ENCODE measurements around the gene TNFRSF8. TPM values are rescaled to one million over a fixed set of nuclear protein-coding genes. Genes with fewer than 3 reads are reported as not detected.

TNFRSF8 gene
- total RNA-seq, 2 donors from 2014 or later = 0.20 to 0.34 TPM

DNA sequence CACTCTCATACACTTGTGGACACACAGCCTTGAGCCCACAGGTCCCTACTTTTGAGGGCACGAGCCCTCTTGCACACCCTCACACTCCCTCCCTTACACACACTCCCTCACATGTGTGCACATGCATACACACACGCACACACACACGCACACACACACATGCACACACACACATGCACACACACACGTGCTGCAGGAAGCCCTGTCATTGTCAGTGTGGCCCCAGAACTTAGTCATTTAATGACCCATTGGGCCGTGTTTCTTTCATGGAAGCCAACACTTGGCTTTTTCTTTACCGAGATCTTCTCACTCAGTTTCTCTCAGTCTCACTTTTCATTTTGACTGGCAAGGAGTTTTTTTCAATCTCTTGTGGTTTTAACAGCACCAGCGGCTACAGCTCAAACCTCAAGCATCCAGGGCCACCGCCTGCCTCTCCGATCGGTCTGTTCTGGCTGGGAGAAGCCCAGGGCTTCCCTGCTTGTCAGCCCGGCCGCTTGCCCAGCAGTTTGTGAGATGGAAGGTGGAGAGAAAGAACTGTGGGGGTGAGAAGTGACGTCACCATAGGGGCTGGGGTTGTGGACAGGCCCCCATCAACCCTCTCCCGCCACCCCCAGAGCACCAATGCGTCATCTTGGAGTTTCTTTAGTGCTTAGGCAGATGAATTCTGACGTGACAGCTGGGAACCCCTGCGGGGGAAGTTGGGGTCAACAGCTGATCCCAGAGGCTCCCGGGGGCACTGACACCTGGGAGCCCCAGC is 15.8 kb upstream of the TNFRSF8 start:
- peak in 1 of 3 donors; percentile 15 for DNase-seq
- Mint-ChIP-seq H3K27me3 (peaks cover 2% of the 10 kb centered on the region), H3K4me1 (peaks cover 3% of the 10 kb centered on the region), H3K27ac (no peak overlapping the region), H3K4me3 (no peak overlapping the region), H3K36me3 (ENCODE audit: low read depth) (no peaks in the 10 kb centered on the region)
- no peaks in the 10 kb centered on the region for H3K9me3 ChIP-seq (ENCODE audit: control insufficient read depth, low read length, poor library complexity, severe bottlenecking)
- ATAC-seq = peak; percentile 77

- no peak for DNase-seq
- H3K27me3 Mint-ChIP-seq = peaks cover 9% of the 10 kb centered on the region
- no peak for ATAC-seq
- no peaks in the 10 kb centered on the region for H3K9me3 ChIP-seq (ENCODE audit: control insufficient read depth, low read length, poor library complexity, severe bottlenecking)
- no peak overlapping the region for H3K27ac Mint-ChIP-seq
- H3K4me1 Mint-ChIP-seq = peaks cover 8% of the 10 kb centered on the region
- H3K36me3 Mint-ChIP-seq (ENCODE audit: low read depth) = no peaks in the 10 kb centered on the region
- no peak overlapping the region for H3K4me3 Mint-ChIP-seq
Observed at GRCh38 chr1:12048372-12048771, 14.7 kb upstream of the TNFRSF8 start.

GRCh38 chr1:12049616-12050015 is 13.5 kb upstream of the TNFRSF8 start:
- no peaks in the 10 kb centered on the region for H3K9me3 ChIP-seq (ENCODE audit: control insufficient read depth, low read length, poor library complexity, severe bottlenecking)
- H3K4me3 Mint-ChIP-seq = no peak overlapping the region
- no peak overlapping the region for H3K27ac Mint-ChIP-seq
- ATAC-seq (no peak), DNase-seq (no peak)
- peaks cover 8% of the 10 kb centered on the region for H3K4me1 Mint-ChIP-seq
- no peaks in the 10 kb centered on the region for H3K36me3 Mint-ChIP-seq (ENCODE audit: low read depth)
- H3K27me3 Mint-ChIP-seq = peaks cover 9% of the 10 kb centered on the region

- no peak overlapping the region for H3K27ac Mint-ChIP-seq
- H3K9me3 ChIP-seq (ENCODE audit: control insufficient read depth, low read length, poor library complexity, severe bottlenecking) = no peaks in the 10 kb centered on the region
- H3K36me3 Mint-ChIP-seq (ENCODE audit: low read depth) = peaks cover 1% of the 10 kb centered on the region
- H3K27me3 Mint-ChIP-seq = peaks cover 10% of the 10 kb centered on the region
- no peak for DNase-seq
- no peak for ATAC-seq
- peaks cover 8% of the 10 kb centered on the region for H3K4me1 Mint-ChIP-seq
- no peak overlapping the region for H3K4me3 Mint-ChIP-seq
Observed at GRCh38 chr1:12051361-12051760, 11.7 kb upstream of the TNFRSF8 start.

DNA sequence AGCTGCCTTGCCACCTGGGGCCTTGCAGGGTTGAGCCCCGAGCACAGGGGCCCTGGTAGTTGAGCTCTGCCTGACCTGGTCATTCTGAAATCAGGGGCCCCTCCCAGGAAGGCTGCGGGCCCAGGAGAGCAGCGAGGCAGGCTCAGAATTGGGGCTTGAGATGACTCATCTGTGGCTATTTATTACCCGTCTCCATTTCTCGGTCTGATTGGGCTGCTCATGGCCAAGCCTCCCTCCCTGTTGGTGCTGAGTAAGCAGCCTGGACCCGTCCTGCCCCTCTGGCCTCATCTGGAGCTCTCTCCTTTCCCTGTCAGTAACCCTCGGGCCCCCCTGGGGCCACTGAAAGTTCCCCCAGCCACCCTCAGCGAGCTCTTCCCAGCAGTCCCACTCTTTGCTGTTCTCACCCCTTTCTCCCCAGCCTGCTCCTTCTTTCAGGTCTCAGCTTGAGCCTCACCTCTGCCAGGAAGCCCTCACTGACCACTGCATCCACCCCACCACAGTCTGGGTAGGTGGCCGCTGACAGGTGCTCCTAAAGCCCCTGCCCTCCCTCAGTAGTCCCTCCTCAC is 11.0 kb upstream of the TNFRSF8 start:
- Mint-ChIP-seq H3K4me1 (peaks cover 8% of the 10 kb centered on the region), H3K27ac (peak overlapping the region; percentile 54)
- peak; percentile 37 for ATAC-seq

GRCh38 chr1:12052997-12053686 is 10.0 kb upstream of the TNFRSF8 start:
- H3K27ac Mint-ChIP-seq = peak overlapping the region; percentile 54
- no peak overlapping the region for H3K4me3 Mint-ChIP-seq
- ATAC-seq = no peak
- peaks cover 8% of the 10 kb centered on the region for H3K4me1 Mint-ChIP-seq
- DNase-seq = no peak
- H3K36me3 Mint-ChIP-seq (ENCODE audit: low read depth) = peaks cover 2% of the 10 kb centered on the region
- H3K27me3 Mint-ChIP-seq = peaks cover 19% of the 10 kb centered on the region
- H3K9me3 ChIP-seq (ENCODE audit: control insufficient read depth, low read length, poor library complexity, severe bottlenecking) = no peaks in the 10 kb centered on the region

More for the DNA sequence above, 11.0 kb upstream of the TNFRSF8 start:
- Mint-ChIP-seq H3K36me3 (ENCODE audit: low read depth) (peaks cover 2% of the 10 kb centered on the region), H3K27me3 (peaks cover 16% of the 10 kb centered on the region), H3K4me3 (peak overlapping the region; percentile 12)
- DNase-seq = no peak
- no peaks in the 10 kb centered on the region for H3K9me3 ChIP-seq (ENCODE audit: control insufficient read depth, low read length, poor library complexity, severe bottlenecking)

GRCh38 chr1:12053752-12054548 is 9.2 kb upstream of the TNFRSF8 start:
- no peaks in the 10 kb centered on the region for H3K9me3 ChIP-seq (ENCODE audit: control insufficient read depth, low read length, poor library complexity, severe bottlenecking)
- Mint-ChIP-seq H3K27me3 (peaks cover 19% of the 10 kb centered on the region), H3K27ac (no peak overlapping the region), H3K36me3 (ENCODE audit: low read depth) (peaks cover 2% of the 10 kb centered on the region), H3K4me1 (peaks cover 8% of the 10 kb centered on the region), H3K4me3 (no peak overlapping the region)
- DNase-seq (no peak), ATAC-seq (no peak)

GRCh38 chr1:12055259-12055658 is 7.8 kb upstream of the TNFRSF8 start:
- ATAC-seq (no peak), DNase-seq (no peak)
- no peaks in the 10 kb centered on the region for H3K9me3 ChIP-seq (ENCODE audit: control insufficient read depth, low read length, poor library complexity, severe bottlenecking)
- Mint-ChIP-seq H3K27me3 (peaks cover 27% of the 10 kb centered on the region), H3K27ac (no peak overlapping the region), H3K36me3 (ENCODE audit: low read depth) (peaks cover 2% of the 10 kb centered on the region), H3K4me3 (no peak overlapping the region), H3K4me1 (peaks cover 15% of the 10 kb centered on the region)

DNA sequence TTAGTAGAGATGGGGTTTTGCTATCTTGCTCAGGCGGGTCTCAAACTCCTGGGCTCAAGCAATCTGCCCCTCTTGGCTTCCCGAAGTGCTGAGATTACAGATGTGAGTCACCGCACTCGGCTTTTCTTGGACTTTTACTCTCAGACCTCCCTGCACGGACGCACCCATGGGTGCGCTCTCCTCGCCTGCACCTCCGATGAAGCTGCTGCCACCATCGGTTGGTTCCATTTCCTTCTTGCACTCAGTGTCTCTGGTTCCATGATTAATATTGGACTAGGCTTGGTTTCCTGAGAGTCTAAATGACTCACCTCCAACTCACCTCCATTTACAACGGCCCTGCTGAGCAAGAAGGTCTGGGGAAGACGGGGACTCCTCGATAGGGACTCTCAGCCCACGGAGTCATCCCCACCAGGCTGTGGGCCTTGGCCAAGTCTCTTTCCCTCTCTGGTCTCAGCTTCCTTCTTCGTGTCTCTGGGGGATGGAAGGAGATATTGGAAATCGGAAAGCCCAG is 6.7 kb upstream of the TNFRSF8 start:
- DNase-seq (no peak), ATAC-seq (no peak)
- Mint-ChIP-seq H3K36me3 (ENCODE audit: low read depth) (peaks cover 2% of the 10 kb centered on the region), H3K27me3 (peaks cover 27% of the 10 kb centered on the region), H3K27ac (no peak overlapping the region), H3K4me3 (no peak overlapping the region), H3K4me1 (peaks cover 15% of the 10 kb centered on the region)
- no peaks in the 10 kb centered on the region for H3K9me3 ChIP-seq (ENCODE audit: control insufficient read depth, low read length, poor library complexity, severe bottlenecking)

GRCh38 chr1:12057382-12057781 is 5.7 kb upstream of the TNFRSF8 start:
- Mint-ChIP-seq H3K27me3 (peaks cover 24% of the 10 kb centered on the region), H3K36me3 (ENCODE audit: low read depth) (peaks cover 2% of the 10 kb centered on the region), H3K4me1 (peaks cover 11% of the 10 kb centered on the region), H3K27ac (no peak overlapping the region), H3K4me3 (no peak overlapping the region)
- DNase-seq (no peak), ATAC-seq (no peak)
- H3K9me3 ChIP-seq (ENCODE audit: control insufficient read depth, low read length, poor library complexity, severe bottlenecking) = no peaks in the 10 kb centered on the region

DNA sequence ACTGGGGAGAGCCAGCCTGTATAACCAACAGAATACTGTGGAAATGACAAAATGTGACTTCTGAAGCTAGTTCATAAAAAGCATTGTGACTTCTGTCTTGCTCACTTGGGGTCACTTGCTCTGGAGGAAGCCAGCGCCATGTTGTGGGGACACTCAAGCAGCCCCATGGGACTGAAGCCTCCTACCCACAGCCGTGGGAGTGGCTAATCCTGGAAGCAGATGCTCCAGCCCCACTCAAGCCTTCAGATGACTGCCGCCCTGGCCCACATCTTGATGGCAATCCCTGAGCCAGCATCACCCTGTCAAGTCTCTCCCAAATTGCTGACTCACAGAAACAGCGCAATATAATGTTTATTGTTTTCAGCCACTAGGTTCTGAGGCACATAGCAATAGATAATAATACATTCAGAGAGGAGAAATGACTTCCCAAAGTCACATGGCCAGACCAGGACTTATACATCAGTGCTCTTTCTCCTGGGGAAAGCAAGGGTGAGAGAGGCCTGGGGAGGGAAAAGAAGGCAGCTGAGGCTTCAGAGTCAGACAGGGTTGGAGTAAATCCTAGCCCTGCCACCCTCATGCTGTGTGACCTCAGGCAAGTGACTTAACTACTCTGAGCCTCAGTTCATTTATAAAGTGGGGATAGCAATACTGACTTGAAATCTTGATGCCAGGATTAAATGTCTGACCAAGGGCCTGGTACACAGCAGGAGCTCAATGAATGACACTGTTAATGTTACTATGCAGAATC is 5.0 kb upstream of the TNFRSF8 start:
- Mint-ChIP-seq H3K4me1 (peaks cover 11% of the 10 kb centered on the region), H3K27ac (no peak overlapping the region), H3K27me3 (peaks cover 18% of the 10 kb centered on the region), H3K4me3 (no peak overlapping the region), H3K36me3 (ENCODE audit: low read depth) (peaks cover 2% of the 10 kb centered on the region)
- DNase-seq (no peak), ATAC-seq (no peak)
- H3K9me3 ChIP-seq (ENCODE audit: control insufficient read depth, low read length, poor library complexity, severe bottlenecking) = no peaks in the 10 kb centered on the region

DNA sequence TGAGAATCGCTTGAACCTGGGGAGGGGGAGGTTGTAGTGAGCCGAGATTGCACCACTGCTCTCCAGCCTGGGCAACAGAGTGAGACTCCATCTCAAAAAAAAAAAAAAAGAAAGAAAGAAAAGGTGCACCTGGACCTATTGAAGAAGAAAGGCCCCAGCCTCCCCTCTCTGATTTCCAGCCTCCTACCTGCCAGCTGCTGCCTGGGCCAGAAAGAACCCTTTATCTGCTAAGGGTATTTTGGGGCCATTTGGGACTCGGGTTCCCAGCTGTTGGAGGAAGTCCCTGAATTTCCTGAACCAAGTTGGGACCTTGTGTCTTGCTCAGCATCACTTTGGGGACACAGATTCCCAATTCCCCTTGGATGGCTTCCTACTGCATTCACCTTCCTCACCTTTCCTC is 3.9 kb upstream of the TNFRSF8 start:
- DNase-seq (no peak), ATAC-seq (no peak)
- H3K4me1 Mint-ChIP-seq = peaks cover 18% of the 10 kb centered on the region
- no peak overlapping the region for H3K27ac Mint-ChIP-seq
- H3K9me3 ChIP-seq (ENCODE audit: control insufficient read depth, low read length, poor library complexity, severe bottlenecking) = no peaks in the 10 kb centered on the region
- no peak overlapping the region for H3K4me3 Mint-ChIP-seq
- peaks cover 2% of the 10 kb centered on the region for H3K36me3 Mint-ChIP-seq (ENCODE audit: low read depth)
- H3K27me3 Mint-ChIP-seq = peaks cover 25% of the 10 kb centered on the region

All from T-helper 17 cell (primary cell).